ENCODE measurements around the gene TNFRSF18.

DNA sequence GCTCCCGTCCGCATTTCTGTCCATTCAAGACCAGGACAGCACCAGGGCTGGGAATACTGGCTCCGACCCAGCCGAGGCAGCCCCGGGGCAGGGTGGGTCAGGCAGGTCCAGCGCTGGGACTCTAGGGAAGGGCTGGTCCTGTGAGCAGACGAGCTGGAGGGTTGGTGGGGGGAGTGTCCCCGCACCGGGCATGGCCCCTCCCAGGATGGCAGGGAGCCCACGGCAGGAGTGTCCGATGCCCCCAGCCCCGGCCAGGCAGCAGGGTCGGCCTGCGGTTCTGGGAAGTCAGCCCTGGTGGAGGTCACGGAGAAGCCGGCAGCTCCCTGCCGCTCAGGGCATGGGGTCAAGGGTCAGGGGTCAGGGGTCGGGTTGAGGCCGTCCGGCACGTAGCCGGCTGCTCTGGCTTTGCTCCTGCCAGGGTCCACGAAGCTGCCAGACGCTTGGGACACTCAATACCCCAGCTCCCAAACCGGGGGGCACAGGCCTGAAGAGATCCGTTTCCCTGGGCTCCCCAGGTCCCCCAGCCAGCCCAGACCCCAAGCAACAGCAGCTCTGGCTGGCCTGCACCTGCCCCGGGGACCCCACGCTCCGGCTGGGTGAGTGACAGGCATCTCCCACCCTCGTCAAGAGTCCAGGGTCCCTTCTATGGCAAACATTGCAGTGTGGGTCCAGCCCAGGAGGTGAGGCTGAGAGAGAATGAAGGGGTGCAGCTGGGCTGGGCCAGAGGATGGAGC is 33.4 kb upstream of the TNFRSF18 start:
- no peak for TF ChIP-seq EZH2 (IDR thresholded peaks at IDR 0.05; ENCODE audit: low read length)
- TF ChIP-seq, protein P1, sequence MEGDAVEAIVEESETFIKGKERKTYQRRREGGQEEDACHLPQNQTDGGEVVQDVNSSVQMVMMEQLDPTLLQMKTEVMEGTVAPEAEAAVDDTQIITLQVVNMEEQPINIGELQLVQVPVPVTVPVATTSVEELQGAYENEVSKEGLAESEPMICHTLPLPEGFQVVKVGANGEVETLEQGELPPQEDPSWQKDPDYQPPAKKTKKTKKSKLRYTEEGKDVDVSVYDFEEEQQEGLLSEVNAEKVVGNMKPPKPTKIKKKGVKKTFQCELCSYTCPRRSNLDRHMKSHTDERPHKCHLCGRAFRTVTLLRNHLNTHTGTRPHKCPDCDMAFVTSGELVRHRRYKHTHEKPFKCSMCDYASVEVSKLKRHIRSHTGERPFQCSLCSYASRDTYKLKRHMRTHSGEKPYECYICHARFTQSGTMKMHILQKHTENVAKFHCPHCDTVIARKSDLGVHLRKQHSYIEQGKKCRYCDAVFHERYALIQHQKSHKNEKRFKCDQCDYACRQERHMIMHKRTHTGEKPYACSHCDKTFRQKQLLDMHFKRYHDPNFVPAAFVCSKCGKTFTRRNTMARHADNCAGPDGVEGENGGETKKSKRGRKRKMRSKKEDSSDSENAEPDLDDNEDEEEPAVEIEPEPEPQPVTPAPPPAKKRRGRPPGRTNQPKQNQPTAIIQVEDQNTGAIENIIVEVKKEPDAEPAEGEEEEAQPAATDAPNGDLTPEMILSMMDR (optimal IDR thresholded peaks at IDR 0.05 in 1 of 3, IDR thresholded peaks at IDR 0.05 in 1 of 3, conservative IDR thresholded peaks at IDR 0.05 in 1 of 3; ENCODE audit: extremely low read depth in 1 of 3, insufficient read depth in 2 of 3, low read length in 3 of 3): no peak

Measured in keratinocyte (primary cell).